Measurements from ENCODE around the gene NUMBL. TPM values are rescaled to one million over a fixed set of nuclear protein-coding genes. Genes with fewer than 3 reads are reported as not detected.

NUMBL gene
- total RNA-seq, 1 experiment from 2014 or later: 16.4 TPM

- DNase-seq (ENCODE audit: low read depth): peak; percentile 96
These were observed 26.3 kb upstream of the NUMBL start, which contains the start of the genes COQ8B and ITPKC for GRCh38 chr19:40716482-40717324. Gene COQ8B, minus strand, starts transcription at chr19:40716886. Its CDS starts 2,254 bp downstream, at chr19:40714632. Gene ITPKC, plus strand, starts transcription at chr19:40717112. Its CDS starts 24 bp downstream, at chr19:40717136.

- DNase-seq (ENCODE audit: low read depth): peak; percentile 96
These were observed 25.6 kb upstream of the NUMBL start for GRCh38 chr19:40716031-40716481.

- peak; percentile 92 for DNase-seq (ENCODE audit: low read depth)
These were observed 24.2 kb upstream of the NUMBL start for GRCh38 chr19:40714441-40715299.

- no peak for DNase-seq (ENCODE audit: low read depth)
These were observed 23.5 kb upstream of the NUMBL start for GRCh38 chr19:40713939-40714338.

GRCh38 chr19:40709817-40710216, 19.4 kb upstream of the NUMBL start:
- DNase-seq (ENCODE audit: low read depth): no peak

- no peak for DNase-seq (ENCODE audit: low read depth)
These were observed 17.2 kb upstream of the NUMBL start for GRCh38 chr19:40707615-40708014.

GRCh38 chr19:40705950-40706619, 15.6 kb upstream of the NUMBL start:
- no peak for DNase-seq (ENCODE audit: low read depth)

- no peak for DNase-seq (ENCODE audit: low read depth)
These were observed 14.9 kb upstream of the NUMBL start for GRCh38 chr19:40705362-40705651.

GRCh38 chr19:40704491-40705361, 14.3 kb upstream of the NUMBL start:
- DNase-seq (ENCODE audit: low read depth): no peak

GRCh38 chr19:40703029-40703755, 12.7 kb upstream of the NUMBL start:
- DNase-seq (ENCODE audit: low read depth): no peak

- DNase-seq (ENCODE audit: low read depth): peak; percentile 51
These were observed 12.0 kb upstream of the NUMBL start for GRCh38 chr19:40702337-40703012.

GRCh38 chr19:40701758-40702157, 11.3 kb upstream of the NUMBL start:
- DNase-seq (ENCODE audit: low read depth): no peak

- DNase-seq (ENCODE audit: low read depth): no peak
These were observed 9.6 kb upstream of the NUMBL start for GRCh38 chr19:40700083-40700482.

GRCh38 chr19:40697007-40697406, 6.6 kb upstream of the NUMBL start:
- DNase-seq (ENCODE audit: low read depth): no peak

GRCh38 chr19:40695881-40696280, 5.4 kb upstream of the NUMBL start:
- DNase-seq (ENCODE audit: low read depth): no peak

- DNase-seq (ENCODE audit: low read depth): no peak
These were observed 3.4 kb upstream of the NUMBL start for GRCh38 chr19:40693896-40694295.

GRCh38 chr19:40693150-40693788, 2.8 kb upstream of the NUMBL start:
- no peak for DNase-seq (ENCODE audit: low read depth)

GRCh38 chr19:40692212-40692551, 1.7 kb upstream of the NUMBL start:
- DNase-seq (ENCODE audit: low read depth): no peak

Data from HT1080 (cell line).